HG03378 (cell line): ENCODE data around the gene TMEM184A.
"Not testable (repeated sequence)": the region's sequence is repeated elsewhere in the genome, so short reads cannot be mapped to it uniquely, and the experiment has no call there.

ENCODE experiments used
- ATAC-seq: cut with Tn5 transposase; IDR thresholded peaks from one replicate; pipeline ENCODE4 v1.9.1; 2021; ENCODE audit warnings: mild to moderate bottlenecking, moderate library complexity; ENCODE audit not compliant: unreplicated experiment

Gene TMEM184A

DNA sequence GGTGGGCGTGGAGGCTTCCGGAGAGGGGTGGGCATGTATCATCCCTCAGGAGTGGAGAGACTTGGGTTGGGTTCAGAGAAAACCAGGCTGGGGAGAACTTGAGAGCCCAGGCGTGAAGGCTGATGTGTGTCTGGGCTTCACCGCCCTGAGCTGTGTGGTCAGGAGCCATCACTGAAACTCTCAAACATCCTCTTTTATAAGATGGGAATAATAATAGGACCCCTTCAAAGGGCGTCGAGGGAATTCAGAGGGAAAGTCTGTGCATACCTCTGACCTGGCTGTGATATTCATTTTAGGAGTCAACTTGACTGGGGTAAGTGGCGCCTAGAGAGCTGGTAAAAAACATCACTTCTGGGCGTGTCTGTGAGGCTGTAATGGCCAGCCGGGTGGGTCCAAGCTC, 34.9 kb upstream of the TMEM184A start:
- no peak for ATAC-seq

DNA sequence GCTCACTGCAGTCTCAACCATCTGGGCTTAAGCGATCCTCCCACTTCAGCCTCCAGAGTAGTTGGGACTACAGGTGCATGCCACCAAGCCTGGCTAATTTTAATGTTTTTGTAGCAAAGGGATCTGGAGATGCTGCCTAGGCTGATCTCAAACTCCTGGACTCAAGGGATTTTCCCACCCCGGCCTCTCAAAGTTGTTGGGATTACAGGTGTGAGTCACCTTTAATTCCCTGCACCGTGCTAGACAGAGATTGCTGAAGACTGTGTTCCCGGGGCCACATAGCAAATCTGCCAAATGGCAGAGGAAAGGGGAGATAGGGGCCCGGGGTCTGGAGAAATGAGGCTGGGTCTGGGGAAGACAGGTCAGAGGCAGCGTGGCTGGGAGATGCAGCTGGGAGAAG, 34.5 kb upstream of the TMEM184A start:
- ATAC-seq, result no peak

DNA sequence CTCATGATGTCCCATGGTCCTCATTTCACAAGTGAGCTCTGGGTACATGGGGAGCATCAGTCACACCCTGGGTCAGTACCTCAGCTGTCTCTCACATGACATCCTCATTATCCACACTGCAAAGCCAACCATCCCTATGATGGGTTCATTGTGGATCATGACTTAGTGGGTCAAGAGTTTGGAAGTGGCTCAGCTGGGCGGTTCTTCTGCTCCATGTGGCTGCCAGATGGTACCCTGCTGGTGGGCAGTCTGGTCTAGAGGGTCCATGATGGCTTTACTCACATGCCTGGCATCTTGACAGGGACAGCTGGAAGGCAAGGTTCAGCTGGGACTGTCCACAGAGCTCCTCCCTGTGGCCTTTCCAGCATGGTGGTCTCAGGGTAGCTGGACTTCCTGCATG, 33.0 kb upstream of the TMEM184A start:
- ATAC-seq, result no peak

DNA sequence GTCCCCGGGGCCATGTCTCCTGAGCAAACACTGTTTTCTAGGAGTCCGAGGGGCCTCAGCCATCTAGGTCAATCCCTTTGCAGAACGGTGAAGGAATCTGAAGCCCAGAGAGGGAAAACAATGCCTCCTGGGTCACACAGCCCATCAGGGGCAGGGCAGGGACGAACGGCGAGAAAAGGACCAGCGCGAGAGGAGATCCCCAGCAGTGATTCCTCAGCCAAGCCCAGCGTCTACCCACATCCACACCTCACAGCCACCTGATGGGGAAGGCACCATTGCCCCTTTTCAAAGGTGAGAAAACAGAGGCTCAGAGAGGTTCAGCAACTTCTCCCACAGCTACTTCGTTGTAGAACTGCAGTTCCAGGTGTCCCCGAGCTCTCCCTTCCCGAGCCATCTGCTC, 31.7 kb upstream of the TMEM184A start:
- no peak for ATAC-seq

DNA sequence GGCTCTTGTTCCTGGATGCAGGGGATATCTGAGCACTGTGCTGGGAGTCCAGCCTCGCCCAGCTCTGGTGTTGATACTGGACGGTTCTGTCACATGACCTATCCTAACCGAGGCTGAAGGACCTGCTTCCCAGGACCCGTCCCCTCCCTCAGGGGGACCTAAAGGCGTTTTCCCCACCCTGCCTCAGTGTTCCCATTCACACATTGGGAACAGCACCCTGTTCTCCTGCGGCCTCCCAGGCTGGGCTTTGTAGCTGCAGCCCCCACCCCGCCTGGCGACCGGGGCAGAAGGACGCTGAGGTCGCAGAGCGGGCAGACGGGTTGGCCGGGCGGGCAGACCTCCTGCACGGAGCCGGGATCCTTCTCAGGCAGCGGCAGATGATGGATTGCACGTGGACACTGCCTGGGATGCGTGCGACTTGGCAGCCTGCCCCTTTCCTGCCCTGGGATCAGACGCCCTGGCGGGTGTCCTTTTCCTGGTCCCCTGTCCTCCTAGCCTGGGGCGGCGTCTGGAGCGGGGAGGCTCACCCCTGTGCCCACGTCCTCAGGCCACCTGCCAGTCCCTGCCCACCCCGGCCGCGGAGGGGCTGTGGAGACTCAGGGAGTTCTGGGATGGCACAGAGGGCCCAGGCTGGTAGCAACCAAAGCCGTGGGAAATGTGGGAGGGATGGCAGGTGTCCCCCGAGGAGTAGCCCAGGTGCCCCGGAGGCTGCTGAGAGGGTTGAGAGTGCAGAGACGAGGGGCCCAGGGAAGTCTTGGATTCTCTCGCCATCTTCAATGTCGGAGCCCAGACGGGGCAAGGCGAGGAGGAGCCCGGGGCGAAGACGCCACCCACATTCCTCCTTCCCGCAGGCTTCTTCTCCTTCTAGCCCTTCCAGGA, 31.1 kb upstream of the TMEM184A start:
- no peak for ATAC-seq

DNA sequence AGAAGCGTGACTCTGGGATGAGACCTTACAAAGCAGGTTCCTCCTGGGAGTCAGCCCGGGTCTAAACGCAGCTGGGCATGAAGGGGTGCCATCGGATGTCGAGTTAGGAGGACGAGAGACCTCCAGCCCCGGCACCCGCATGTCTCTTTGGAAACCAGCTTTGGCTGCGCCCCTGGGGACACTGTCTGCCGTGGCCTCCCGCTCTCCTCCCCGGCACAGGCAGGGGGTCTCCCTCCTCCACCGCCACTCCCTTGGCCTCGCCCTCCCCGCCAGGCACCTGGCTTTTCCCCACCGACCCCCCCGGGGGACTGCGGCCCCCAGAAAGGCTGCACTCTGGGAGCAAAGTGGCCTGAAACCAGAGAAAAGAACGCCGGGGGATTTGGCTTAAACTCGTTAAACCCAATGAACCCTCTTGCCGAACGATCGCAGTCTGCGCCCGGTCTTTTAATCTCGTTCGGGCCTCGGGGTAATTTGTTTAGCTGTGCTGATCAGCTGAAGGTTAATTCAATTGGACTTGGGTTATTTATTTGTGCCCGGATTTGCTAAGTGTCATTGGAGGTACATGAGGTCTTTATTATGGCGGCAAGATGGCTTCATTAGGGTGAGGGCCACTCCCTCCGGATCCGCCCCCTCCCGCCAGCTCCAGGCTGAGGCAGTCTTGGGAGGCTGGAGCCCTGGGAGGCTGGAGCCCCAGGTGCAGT, 30.3 kb upstream of the TMEM184A start:
- ATAC-seq, result no peak

DNA sequence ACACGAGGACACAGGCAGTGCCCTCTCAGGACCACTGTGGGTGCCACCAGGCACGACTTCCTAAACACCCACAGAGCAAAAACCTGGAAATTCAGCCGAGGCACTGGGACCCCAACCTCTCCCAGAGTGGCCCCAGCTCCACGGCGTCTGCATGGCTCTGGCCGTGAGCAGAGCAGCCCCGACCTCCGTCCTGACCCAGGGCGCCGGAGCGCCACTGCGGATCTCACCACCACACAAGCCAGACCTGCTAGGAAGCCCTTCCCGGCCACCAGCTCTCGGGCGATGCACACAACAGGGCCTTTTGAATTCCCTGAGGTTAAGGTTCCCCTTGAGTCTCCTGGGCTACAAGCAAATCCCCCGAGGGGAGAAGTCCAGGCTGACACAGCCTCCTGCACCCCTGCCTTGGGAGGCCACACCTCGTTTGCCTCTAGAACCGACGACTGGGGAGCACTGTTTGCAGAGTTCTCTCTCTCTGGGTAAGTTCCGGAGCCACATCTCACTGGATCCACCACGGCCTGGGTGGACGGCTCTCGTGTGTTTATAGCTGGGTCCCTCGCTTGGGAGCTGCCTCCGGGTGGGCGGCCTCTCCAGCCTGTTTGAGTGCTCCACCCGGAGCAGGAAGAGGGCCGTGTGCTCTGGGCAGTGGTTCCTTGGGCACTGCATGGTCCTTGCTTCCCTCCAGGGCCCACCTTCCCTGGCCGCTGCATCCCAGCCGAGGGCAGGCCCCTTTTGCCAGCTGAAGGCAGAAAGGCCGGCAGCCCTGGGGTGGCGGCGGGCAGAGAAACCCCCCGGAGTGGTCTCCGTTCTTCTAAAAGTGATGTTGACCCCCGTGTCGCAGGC, 29.4 kb upstream of the TMEM184A start:
- no peak for ATAC-seq

DNA sequence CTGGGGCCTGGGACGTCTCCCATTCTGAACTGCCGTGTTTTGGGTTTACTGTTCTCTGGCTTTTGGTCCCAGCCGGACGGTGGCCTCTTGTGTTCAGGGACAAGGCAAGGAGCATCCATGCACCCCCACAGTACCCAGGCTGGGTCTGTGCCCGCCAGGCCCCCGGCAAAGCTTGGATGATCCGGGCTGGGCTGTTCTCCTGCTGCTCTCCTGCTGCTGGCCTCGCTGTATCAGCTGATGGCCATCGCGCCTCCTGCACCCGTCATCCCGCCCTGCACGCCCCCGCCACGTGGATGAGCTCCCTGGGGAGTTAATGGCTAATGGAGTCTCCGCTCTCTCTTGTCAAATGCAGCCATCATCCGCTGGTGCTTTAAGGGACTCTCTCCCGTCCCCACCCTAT, 28.7 kb upstream of the TMEM184A start:
- ATAC-seq, result no peak

DNA sequence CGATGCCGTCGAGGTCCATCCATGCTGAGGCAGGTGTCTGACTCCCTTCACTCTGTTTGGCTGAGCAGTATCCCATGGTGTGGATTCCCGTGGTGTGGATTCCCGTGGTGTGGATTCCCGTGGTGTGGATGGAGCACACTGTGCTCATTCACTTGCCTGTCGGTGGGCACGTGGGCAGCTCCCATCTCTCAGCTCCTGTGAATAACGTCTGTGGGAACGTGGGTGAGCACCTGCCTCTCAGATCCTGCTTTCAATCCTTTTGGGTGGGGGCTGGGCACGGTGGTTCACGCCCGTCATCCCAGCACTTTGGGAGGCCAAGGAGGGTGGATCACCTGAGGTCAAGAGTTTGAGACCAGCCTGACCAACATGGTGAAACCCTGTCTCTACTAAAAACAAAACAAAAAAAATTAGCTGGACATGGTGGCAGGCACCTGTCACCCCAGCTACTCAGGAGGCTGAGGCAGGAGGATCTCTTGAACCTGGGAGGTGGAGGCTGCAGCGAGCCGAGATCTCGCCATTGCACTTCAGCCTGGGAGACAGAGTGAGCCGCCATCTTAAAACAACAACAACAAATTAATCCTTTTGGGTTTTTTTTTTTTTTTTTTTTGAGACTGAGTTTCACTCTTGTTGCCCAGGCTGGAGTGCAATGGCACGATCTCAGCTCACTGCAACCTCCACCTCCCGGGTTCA, 27.4 kb upstream of the TMEM184A start:
- not testable (repeated sequence) for ATAC-seq

DNA sequence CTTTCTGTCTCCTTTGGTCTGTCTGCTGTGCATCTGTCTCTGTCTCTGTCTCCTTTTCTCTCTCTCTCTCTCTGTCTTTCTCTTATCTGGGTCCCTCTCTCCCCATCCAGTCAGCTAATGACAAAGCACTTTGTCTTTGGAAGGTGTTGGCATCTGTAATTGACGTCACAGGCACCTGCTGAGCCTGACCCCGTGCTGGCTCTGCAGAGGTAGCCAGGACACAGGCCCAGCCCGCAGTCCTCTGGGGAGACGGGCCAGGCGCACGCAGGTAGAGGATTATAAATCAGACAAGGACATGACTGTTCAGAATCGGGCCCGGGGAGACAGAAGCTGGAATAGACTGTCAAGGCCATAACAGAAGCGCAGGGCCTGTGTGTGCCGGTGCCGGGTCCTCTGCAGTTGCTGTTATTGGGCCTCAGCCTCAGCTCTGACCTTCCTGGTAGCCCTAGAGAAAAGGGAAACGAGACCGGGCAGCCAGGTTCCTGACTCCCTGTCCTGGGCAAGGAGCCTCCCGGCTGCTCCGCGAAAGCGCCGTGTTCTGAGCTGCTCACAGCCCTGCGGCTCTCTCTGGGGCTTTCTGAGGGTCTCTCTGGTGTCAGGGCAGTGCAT, 24.5 kb upstream of the TMEM184A start:
- no peak for ATAC-seq

DNA sequence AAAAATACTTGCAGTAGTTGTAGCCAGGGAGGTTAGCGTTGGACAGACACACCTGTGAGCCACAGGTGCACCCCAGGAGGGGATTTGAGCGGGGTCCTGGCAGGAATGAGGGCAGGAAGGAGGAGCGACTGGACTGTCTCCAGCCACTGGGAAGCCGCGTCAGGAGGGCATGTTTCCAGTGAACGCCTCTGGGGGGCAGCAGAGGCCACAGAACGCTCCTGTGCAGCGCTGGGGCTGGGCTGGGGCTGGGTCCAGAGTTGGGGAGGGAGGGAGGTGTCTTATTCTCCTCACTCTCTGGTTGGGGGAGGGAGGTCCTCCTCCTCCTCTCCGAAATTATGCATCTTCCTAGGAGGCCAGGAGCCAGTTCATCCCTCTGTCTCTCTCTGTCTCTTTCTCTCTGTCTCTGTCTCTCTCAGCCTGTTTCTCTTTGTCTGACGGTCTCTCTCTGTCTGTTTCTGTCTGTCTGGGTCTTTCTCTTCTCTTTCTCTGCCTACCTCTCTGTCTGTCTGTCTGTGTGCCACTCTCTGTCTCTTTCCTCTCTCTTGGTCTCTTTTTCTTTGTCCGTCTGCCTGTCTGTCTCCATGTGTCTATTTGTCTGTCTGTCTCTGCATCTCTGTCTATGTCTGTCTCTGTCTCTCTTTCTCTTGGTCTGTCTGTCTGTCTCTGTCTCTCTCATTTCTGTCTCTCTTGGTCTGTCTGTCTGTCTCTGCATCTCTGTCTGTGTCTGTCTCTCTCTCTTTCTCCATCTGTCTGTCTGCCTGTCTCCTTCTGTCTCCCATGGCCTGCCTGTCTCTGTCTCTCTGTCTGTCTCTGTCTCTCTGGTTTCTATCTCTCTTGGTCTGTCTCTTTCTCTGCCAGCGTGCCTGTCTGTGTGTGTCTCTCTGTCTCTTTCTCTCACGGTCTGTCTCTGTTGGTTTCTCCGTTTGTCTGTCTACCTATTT, 23.7 kb upstream of the TMEM184A start:
- no peak for ATAC-seq

DNA sequence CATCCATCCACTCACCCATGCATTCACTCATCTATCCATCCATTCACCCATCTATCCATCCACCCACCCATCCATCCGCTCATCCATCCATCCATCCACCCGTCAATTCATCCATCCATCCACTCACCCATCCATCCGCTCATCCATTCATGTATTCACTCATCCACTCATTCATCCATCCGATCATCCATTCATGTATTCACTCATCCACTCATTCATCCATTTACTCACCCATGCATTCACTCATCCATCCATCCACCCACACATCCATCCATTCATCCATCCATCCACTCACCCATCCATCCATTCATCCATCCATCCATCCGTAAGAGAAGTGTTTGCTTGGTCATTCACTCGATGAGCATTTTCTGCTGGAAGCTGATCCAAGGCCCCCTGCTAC, 22.5 kb upstream of the TMEM184A start:
- no peak for ATAC-seq

DNA sequence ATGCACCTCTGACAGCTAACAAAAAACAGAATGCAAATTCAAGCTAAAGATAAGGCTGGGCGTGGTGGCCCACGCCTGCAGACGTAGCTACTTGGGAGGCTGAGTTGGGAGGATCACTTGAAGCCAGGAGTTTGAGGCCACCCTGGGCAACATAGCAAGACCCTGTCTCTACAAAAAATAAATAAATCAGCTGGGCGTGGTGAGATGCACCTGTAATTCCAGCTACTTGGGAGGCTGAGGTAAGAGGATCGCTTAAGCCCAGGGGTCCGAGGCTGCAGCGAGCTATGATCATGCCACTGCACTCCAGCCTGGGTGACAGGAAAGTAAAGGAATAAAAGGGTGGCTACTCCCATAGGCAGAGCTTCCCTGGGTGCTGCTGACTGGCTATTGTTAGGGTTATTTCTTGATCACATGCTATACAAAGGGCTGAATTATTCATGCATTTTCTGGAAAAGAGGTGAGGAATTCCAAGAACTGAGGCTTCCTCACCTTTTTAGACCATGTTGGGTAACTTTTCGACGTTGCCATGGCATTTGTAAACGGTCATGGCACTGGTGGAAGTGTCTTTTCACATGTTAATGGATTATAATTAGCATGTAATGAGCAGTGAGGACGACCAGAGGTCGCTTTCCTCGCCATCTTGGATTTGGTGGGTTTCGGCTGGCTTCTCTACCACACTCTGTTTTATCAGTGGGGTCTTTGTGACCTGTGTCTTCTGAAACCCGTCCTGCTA, 20.7 kb upstream of the TMEM184A start:
- ATAC-seq, result no peak

DNA sequence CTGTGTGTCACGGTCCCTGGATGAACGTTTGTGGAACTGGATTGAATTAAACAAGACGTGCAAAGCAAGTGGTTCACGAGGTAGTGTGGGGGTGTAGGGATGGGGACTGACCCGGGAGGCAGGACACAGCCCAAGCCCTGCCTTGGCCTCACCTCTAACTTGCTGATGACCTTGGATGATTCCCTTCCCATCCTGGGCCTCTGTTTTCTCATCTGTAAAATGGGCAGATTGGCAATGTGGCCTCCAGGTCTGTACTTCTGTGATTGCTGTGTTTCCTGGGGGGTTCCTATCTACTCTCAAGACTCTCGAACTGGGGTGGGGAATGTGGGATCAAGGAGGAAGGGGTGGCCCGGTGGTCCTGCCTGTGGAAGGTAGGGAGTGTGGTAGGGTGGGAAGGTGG, 19.8 kb upstream of the TMEM184A start:
- ATAC-seq, result no peak

DNA sequence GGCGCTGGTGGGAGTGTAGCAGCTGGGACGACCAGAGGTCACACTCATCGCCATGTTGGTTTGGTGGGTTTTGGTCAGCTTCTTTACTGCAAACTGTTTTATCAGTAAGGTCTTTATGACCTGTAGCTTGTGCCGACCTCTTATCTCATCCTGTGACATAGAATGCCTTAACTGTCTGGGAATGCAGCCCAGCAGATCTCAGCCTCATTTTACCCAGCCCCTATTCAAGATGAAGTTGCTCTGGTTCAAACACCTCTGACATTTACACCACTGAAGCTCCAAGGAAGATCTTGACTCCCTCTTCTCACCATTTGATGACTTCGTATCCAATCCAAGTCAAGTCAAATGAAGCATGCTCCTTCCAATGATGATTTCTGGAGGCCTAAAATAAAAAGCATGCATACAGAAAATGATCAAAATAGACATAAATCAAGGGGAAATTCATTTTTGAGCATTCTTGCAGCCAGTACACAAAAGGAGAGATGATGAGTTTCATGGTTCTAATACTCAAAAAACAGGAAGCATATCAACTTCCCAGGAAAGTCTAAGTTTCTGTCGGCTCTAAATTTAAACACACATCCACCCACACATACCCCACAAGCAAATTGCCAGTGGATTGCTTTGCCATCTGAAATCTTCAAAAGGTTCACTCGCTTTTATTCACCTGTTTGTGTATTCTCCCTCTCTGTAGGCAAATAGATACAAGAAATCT, 16.3 kb upstream of the TMEM184A start:
- ATAC-seq, result no peak

DNA sequence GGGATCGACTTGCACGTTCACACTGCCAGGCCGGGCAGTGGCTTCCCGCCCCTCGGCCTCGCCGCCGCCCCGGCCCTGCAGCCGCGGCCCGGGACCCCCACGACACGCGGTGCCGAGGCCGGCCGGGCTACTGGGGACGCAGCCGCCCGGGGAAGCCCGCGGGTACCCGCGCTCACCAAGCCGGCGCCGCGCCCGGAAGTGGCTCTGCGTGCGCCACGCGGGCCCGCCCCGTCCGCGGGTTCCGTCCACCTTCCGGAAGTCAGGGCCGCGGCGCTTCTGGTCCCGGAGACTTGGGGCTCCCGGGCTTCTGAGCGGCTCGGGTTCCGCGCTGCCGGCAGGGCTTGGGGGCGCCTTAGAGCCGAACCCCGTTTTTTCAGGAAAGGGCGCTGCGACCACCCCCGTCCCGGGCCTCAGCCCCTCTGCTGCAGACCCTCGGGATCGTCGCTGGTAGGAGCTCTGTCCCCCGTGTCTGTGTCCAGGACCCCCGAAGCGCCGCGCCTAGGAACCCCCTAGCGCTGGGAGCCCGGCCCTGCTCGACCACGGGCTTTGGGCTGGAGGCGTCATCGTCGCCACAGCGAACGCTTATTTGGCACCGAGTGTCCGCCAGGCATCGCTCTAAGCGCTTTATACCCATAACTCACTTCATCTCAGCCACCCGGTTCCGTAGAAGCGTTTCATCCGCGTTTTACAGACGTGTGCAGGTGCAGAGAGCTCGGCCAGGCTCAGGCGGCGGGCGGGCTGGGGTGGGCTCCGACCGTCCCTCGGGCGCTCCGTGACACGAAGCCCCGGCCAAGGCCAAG, 14.0 kb upstream of the TMEM184A start, which contains the start of gene PSMG3:
Gene PSMG3 (minus strand): TSS at position 200 of the 800 bp plus-strand sequence. CDS start 693 bp downstream, outside the sequence.
- ATAC-seq, result peak; percentile 55

DNA sequence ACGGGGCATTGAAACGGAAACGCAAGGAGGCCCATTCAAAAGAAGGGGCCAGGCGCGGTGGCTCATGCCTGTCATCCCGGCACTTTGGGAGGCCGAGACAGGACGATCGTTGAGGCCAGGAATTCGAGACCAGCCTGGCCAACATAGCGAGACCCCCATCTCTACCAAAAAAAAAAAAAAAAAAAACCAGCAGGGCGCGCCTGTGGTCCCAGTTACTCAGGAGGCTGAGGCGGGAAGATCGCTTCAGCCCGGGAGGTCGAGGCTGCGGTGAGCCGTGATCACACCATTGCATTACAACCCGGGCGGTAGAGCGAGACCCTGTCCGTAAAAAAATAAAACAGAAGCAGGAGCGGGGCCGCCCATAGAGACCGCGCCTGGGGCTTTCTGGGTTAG, 13.4 kb upstream of the TMEM184A start:
- ATAC-seq, result no peak
